Measurements from ENCODE around the gene PCSK2. TPM values are rescaled to one million over a fixed set of nuclear protein-coding genes. Genes with fewer than 3 reads are reported as not detected.

The PCSK2 gene
- polyA plus RNA-seq, 1 donor from 2014 or later = 27.9 TPM

DNA sequence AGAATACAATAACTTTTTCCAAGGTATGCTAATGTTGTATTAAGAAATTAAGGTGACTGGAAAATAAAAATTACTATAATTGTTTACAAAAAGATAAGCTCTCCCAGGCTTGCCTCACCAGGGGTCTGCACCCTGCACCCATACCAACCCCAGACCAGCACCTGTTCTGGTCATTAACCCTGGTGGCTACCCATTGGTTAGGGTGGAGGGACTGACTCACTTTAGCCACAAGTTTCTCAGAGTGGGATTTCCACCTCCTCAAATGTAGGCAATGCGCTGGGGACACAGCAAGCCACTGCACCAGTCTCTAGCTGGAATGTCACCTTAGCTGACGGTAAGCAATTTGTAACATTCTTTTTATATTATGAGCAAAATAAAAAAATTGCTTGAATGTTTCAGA, 221.2 kb downstream of the PCSK2 start:
- Histone ChIP-seq H4K20me1 (ENCODE audit: insufficient read depth) (no peaks in the 10 kb centered on the region), H3K9me2 (ENCODE audit: insufficient read depth, low read length) (no peaks in the 10 kb centered on the region), H3K27ac (ENCODE audit: low read length) (no peak overlapping the region), H3K36me3 (ENCODE audit: insufficient read depth, low read length) (no peaks in the 10 kb centered on the region), H3K4me2 (ENCODE audit: low read length) (no peak overlapping the region), H3K4me3 (ENCODE audit: low read length) (no peak overlapping the region), H3K9ac (ENCODE audit: low read length) (no peak overlapping the region), H3K27me3 (ENCODE audit: insufficient read depth, low read depth, low read length) (no peaks in the 10 kb centered on the region), H3F3A (ENCODE audit: insufficient read depth, low read length, poor library complexity, severe bottlenecking) (no peaks in the 10 kb centered on the region), H2AFZ (ENCODE audit: low read depth, low read length) (no peak overlapping the region), H3K9me3 (ENCODE audit: low read length) (no peaks in the 10 kb centered on the region), H3K79me2 (replicated peaks; ENCODE audit: insufficient read depth, low read length) (no peaks in the 10 kb centered on the region)
- TF ChIP-seq POLR2AphosphoS5 (IDR thresholded peaks at IDR 0.05) = no peak
- TF ChIP-seq, protein P1, sequence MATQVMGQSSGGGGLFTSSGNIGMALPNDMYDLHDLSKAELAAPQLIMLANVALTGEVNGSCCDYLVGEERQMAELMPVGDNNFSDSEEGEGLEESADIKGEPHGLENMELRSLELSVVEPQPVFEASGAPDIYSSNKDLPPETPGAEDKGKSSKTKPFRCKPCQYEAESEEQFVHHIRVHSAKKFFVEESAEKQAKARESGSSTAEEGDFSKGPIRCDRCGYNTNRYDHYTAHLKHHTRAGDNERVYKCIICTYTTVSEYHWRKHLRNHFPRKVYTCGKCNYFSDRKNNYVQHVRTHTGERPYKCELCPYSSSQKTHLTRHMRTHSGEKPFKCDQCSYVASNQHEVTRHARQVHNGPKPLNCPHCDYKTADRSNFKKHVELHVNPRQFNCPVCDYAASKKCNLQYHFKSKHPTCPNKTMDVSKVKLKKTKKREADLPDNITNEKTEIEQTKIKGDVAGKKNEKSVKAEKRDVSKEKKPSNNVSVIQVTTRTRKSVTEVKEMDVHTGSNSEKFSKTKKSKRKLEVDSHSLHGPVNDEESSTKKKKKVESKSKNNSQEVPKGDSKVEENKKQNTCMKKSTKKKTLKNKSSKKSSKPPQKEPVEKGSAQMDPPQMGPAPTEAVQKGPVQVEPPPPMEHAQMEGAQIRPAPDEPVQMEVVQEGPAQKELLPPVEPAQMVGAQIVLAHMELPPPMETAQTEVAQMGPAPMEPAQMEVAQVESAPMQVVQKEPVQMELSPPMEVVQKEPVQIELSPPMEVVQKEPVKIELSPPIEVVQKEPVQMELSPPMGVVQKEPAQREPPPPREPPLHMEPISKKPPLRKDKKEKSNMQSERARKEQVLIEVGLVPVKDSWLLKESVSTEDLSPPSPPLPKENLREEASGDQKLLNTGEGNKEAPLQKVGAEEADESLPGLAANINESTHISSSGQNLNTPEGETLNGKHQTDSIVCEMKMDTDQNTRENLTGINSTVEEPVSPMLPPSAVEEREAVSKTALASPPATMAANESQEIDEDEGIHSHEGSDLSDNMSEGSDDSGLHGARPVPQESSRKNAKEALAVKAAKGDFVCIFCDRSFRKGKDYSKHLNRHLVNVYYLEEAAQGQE (IDR thresholded peaks at IDR 0.05; ENCODE audit: borderline replicate concordance) = no peak
- TF ChIP-seq MXI1 (conservative IDR thresholded peaks at IDR 0.05; ENCODE audit: poor library complexity, severe bottlenecking) = no peak
- TF ChIP-seq EZH2 (IDR thresholded peaks at IDR 0.05; ENCODE audit: borderline replicate concordance, insufficient read depth, low read length, poor library complexity, severe bottlenecking) = no peak
- no peak for TF ChIP-seq TAF1 (IDR thresholded peaks at IDR 0.05; ENCODE audit: low read depth)

DNA sequence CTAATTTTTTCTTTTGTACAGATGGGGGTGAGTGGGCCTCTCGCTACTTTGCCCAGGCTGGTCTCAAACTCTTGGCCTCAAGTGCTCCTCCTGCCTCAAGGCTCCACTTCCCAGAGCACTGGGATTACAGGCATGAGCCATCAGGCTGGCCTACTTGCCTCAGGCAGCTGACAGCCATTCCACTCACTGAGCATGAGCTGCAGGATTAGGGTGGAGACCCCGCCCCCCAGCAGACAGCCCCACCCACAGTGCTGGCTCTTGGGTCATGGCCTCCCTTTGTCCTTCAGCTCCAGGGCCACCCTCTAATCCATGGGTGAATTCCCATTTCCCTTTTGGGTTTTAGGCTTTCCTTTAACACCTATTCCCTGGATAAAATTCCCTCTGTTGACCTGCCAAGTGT, 222.2 kb downstream of the PCSK2 start:
- no peak for TF ChIP-seq EP300 (conservative IDR thresholded peaks at IDR 0.05; ENCODE audit: poor library complexity, severe bottlenecking)
- no peak overlapping the region for H3K4me3 ChIP-seq (ENCODE audit: low read length)
- H3K79me2 ChIP-seq (replicated peaks; ENCODE audit: insufficient read depth, low read length) = no peaks in the 10 kb centered on the region
- H2AFZ ChIP-seq (ENCODE audit: low read depth, low read length) = no peak overlapping the region
- H3K9me3 ChIP-seq (ENCODE audit: low read length) = no peaks in the 10 kb centered on the region
- H3K9me2 ChIP-seq (ENCODE audit: insufficient read depth, low read length) = no peaks in the 10 kb centered on the region
- no peaks in the 10 kb centered on the region for H4K20me1 ChIP-seq (ENCODE audit: insufficient read depth)
- H3K27me3 ChIP-seq (ENCODE audit: insufficient read depth, low read depth, low read length) = no peaks in the 10 kb centered on the region
- no peaks in the 10 kb centered on the region for H3F3A ChIP-seq (ENCODE audit: insufficient read depth, low read length, poor library complexity, severe bottlenecking)
- no peak overlapping the region for H3K27ac ChIP-seq (ENCODE audit: low read length)
- no peak overlapping the region for H3K9ac ChIP-seq (ENCODE audit: low read length)
- peaks cover 4% of the 10 kb centered on the region for H3K36me3 ChIP-seq (ENCODE audit: insufficient read depth, low read length)
- H3K4me2 ChIP-seq (ENCODE audit: low read length) = no peak overlapping the region

DNA sequence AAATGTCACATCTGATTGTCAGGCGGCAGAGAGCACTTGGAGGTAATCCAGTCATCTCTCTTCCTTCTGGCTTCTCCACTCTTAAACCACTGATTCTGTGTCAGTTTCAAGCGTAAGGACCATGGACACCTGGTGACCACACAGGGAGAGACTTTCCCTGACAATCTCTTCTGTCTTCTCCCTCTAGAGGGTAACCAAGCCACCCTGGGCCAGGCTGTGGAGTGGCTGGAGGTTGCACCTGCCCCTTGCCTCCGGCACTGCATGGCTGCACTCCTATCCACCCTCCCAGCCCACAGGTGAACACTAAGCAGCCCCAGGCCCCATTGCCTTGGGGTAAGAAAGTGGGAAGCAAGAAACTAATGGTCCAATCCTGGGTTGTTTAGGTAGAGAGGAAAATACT, 225.6 kb downstream of the PCSK2 start:
- no peaks in the 10 kb centered on the region for H3K79me2 ChIP-seq (replicated peaks; ENCODE audit: insufficient read depth, low read length)
- H3K9ac ChIP-seq (ENCODE audit: low read length) = no peak overlapping the region
- H3K36me3 ChIP-seq (ENCODE audit: insufficient read depth, low read length) = peaks cover 6% of the 10 kb centered on the region
- H3K27me3 ChIP-seq (ENCODE audit: insufficient read depth, low read depth, low read length) = no peaks in the 10 kb centered on the region
- H4K20me1 ChIP-seq (ENCODE audit: insufficient read depth) = no peaks in the 10 kb centered on the region
- TF ChIP-seq RAD21 (conservative IDR thresholded peaks at IDR 0.05) (no peak), EP300 (conservative IDR thresholded peaks at IDR 0.05; ENCODE audit: poor library complexity, severe bottlenecking) (no peak), EZH2 (IDR thresholded peaks at IDR 0.05; ENCODE audit: borderline replicate concordance, insufficient read depth, low read length, poor library complexity, severe bottlenecking) (no peak), MXI1 (conservative IDR thresholded peaks at IDR 0.05; ENCODE audit: poor library complexity, severe bottlenecking) (no peak), SMC3 (conservative IDR thresholded peaks at IDR 0.05; ENCODE audit: poor library complexity) (no peak), TAF1 (IDR thresholded peaks at IDR 0.05; ENCODE audit: low read depth) (no peak), POLR2AphosphoS5 (IDR thresholded peaks at IDR 0.05) (no peak)
- TF ChIP-seq, protein P1 (IDR thresholded peaks at IDR 0.05; ENCODE audit: borderline replicate concordance) = no peak
- TF ChIP-seq, protein P2, sequence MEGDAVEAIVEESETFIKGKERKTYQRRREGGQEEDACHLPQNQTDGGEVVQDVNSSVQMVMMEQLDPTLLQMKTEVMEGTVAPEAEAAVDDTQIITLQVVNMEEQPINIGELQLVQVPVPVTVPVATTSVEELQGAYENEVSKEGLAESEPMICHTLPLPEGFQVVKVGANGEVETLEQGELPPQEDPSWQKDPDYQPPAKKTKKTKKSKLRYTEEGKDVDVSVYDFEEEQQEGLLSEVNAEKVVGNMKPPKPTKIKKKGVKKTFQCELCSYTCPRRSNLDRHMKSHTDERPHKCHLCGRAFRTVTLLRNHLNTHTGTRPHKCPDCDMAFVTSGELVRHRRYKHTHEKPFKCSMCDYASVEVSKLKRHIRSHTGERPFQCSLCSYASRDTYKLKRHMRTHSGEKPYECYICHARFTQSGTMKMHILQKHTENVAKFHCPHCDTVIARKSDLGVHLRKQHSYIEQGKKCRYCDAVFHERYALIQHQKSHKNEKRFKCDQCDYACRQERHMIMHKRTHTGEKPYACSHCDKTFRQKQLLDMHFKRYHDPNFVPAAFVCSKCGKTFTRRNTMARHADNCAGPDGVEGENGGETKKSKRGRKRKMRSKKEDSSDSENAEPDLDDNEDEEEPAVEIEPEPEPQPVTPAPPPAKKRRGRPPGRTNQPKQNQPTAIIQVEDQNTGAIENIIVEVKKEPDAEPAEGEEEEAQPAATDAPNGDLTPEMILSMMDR (IDR thresholded peaks at IDR 0.05; ENCODE audit: poor library complexity, severe bottlenecking) = no peak
- no peak overlapping the region for H3K27ac ChIP-seq (ENCODE audit: low read length)
- H2AFZ ChIP-seq (ENCODE audit: low read depth, low read length) = no peak overlapping the region
- no peaks in the 10 kb centered on the region for H3K9me3 ChIP-seq (ENCODE audit: low read length)
- H3K4me2 ChIP-seq (ENCODE audit: low read length) = no peak overlapping the region
- H3F3A ChIP-seq (ENCODE audit: insufficient read depth, low read length, poor library complexity, severe bottlenecking) = no peaks in the 10 kb centered on the region
- H3K4me3 ChIP-seq (ENCODE audit: low read length) = peak overlapping the region; percentile 31
- H3K9me2 ChIP-seq (ENCODE audit: insufficient read depth, low read length) = no peaks in the 10 kb centered on the region
